NCI-H2227 (cell line): ENCODE measurements around the gene IP6K3.

Experiments used
- DNase-seq: peaks from one replicate; lab custom pipeline; 2025; ENCODE audit not compliant: unreplicated experiment; lab: John Stamatoyannopoulos, UW

The IP6K3 gene

DNA sequence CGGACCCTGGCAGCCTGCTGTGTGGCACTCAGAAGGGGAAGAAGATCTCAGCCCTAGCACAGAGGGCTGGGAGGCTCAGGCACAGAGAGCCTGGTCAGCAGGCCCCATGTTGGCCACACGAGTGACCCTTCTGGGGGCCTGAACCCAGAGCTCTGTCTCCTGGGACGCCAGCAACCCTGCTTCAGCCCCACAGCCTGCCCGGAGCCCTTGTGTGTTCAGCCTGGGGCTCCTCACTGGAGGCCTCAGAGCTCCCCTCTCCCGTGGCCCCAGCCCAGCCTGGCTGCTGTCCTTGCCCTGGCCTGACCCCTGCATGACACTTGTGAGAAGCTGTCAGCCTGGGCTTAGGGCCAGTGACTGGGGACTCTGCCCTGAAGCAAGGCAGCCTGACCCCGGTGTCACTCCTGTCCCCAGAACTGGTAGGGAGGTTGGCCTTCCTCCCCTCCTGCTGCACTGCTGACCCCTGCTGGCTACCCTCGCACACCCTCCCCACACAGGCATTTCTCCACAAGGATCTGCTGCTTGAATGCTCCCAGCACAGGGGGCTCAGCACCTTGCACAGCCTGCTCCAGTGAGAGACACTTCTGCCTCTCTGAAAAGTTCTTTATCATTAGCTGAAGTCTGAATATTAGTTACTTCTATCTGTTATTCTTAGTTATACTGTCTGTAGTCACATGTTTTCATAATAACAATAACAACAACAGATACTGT is 15.4 kb upstream of the IP6K3 start:
- DNase-seq = no peak

DNA sequence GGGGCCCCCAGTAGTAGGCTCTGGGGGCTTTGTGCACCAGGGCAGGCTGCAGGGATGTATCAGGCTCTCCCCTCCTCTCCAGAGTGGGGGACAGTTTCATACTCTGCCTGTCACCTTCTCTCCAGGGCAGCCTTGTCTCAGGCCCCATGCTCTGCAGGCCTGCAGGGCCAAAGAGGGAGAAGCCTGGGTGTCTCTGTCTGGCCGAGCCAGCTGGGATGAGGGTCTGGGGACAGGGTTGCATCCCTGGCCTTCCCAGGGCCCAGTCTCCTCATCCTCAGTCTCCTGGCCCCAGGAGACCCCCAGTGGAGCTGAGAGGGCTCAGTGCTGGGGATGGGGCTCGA is 14.8 kb upstream of the IP6K3 start:
- DNase-seq = no peak

DNA sequence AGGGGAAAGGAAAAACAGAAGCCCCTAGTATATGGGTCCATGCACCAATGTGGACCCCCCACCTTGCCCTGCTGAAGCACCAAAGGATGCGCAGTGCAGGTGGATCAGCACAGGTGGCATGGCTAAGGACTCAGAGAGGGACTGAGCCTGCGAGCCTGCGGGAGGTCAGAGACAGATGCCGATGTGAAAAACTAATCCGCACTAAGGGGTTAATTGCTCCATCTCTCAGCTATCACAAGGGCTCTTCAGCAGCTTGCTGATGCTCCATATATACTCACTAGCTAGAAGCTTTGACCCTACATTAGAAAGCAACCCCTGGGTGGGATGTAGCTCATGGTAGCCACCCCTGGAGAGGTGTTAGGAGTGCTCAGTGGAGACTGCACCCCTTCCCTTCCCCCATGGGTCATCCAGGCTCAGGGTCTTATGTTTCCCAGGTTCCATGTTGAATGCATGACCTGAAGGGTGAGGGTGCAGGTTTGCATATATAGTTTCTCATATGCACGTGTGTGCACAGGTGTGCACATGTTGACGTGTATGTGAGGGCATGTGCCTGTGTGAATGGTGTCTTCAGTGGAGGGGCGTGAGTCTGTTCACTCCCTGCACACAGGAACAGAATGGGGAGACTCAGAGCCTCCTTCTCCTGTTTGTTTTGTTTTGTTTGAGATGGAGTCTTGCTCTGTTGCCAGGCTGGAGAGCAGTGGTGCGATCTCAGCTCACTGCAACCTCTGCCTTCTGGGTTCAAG is 13.4 kb upstream of the IP6K3 start:
- peak; percentile 20 for DNase-seq

DNA sequence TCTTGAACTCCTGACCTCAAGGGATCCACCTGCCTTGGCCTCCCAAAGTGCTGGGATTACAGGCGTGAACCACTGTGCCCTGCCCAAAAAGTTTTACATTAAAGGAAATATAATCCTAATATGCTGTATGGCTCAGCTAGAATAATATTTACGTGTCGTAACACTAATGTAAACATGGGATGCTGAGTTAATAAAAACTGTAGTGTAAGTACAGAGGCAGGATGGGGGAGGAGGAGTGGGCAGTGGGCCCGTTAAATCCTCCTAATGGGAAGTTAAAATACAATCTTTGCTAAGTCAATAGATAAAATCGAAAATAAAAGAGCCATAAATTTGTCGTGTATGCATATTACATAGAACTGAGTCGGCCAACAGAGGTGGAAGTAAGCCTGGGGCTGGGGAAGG is 12.1 kb upstream of the IP6K3 start:
- DNase-seq = no peak

DNA sequence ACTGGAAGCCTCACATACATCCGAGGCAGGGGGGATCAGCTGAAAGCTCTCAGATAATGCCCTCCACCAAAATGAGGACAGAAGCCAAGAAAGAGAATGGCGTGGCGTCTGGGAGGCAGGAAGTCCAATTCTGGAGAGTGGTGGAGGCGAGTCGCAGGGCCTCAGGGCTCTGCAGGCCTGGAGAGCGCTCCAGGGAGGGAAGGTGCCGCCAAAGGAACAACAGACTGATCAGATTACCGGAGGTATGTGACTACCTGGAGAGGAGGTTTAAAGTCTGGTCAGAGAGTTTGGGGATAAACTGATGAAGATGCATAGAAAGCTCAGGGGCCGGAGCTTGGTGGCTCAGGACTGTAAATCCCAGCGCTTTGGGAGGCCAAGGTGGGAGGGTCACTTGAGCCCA is 11.2 kb upstream of the IP6K3 start:
- DNase-seq = no peak

DNA sequence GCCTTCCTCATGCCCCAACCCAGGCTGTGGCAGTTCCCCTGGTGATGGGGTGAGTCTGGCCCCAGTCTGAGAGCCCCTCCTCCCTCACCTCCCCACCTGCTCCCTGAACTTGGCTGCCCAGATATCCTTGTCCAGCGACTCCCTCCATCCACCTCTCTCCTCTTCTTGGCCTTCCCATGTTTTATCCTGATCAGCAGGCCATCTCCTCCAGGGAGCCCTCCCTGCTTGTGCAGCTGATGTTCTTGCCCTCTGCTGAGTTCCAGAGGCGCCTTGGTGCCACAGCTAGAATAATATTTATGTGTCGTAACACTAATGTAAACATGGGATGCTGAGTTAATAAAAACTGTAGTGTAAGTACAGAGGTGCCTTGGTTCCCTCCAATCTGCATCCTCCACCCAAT is 10.4 kb upstream of the IP6K3 start:
- no peak for DNase-seq

DNA sequence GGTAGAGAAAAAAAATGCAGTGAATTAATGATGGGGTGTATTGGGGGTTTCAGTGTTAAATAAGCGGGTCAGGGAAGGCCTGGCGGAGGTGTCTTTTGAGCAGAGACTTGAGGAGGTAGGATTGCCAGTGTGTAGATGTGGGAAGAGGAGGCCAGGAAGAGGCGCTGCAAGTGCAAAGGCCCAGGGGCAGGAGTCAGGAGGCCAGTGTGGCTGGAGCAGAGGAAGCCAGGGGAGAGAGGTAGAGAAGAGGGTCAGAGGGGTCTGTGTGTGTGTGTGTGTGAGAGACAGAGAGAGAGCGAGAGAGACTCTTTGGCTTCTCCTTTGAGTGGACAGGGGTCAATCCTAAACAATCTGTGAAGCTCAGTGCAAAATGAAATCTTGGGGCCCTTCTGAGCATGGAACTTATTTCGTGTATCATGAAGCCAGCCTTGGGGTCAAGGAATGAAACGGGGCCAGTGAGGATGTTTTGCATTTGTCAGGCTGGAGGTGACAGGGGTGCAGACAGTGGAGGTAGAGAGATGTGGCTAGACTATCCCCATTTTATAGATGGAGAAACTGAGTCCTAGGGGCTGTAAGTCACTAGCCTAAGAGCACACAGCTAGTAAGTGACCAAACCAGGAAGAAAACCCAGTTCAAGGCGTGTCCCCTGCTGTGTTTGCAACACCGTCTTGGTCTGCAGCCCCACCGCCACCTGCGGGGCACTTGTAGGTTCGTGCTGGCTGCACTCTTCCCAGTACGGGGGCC is 9.7 kb upstream of the IP6K3 start:
- no peak for DNase-seq

DNA sequence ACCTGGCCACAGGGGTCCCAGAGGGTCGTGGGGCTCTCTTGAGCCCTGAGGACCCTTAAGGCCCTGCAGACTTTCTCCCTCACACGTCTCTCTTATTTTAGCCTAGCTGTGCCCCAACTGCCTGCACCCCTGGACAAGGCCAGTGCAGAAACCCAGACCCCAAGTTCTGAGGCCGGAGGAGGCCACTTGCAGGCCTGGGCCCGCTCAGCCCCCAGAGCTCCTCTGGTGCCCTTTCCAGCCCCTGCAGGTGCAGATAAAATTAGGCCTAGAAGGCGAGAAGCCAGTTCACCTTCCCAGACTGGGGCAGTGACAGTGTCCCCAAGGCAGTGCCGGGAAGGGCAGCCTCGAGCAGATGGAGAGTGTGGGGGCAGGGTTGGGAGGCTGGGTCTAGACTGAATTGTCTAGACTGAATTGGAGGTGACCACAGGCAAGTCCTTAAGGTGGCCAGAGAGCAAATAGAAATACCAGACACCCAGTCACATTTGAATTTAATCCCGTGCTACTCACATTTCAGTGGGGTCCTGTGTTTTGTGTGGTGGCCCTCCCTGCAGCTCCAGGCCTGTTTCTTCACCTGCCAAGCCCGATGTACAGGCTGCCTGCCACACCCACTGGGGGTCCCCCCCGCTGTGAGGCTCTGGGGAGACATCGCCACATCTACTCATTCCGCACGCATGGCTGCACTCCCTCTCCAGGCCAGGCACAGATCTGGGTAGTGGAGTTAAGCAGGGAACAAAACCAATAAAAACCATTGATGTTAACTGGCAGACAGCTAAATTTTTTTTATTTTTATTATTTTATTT is 8.6 kb upstream of the IP6K3 start:
- peak; percentile 34 for DNase-seq

DNA sequence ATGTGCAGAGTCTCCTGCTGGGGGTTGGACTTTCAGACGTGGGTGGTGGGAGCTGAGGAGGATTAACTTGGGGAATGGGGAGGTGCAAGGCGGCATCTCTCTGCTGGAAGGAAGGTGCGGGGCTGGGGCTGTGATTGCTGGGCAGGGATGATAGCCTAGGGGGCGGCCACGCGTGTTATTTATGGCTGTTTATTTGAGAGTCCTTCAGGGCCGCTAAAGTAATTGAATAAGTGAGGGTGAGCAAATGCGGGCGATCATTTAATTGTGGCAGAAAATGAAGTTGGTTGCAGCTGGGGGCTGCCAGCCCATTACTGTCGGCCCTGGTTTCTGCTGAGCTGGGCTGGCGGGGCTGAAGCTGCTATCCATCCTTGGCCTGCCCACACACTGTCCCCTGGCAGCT is 7.5 kb upstream of the IP6K3 start:
- DNase-seq = peak; percentile 54

DNA sequence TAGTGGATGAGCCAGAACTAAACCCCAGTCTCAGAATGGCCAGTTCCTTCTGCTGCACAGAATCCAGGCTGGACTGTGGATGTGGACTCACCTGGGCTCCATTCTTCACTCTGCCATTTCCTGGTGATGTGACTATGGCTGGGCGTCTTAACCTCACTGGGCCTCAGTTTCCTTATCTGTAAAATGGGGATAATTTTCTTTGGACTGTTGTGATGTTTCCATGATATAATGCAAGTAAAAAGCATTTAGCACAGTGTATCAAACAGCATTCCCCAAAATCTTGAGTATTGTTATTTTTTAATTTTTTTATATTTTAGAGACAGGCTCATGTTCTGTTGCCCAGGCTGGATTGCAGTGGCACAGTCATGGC is 5.9 kb upstream of the IP6K3 start:
- DNase-seq = no peak

DNA sequence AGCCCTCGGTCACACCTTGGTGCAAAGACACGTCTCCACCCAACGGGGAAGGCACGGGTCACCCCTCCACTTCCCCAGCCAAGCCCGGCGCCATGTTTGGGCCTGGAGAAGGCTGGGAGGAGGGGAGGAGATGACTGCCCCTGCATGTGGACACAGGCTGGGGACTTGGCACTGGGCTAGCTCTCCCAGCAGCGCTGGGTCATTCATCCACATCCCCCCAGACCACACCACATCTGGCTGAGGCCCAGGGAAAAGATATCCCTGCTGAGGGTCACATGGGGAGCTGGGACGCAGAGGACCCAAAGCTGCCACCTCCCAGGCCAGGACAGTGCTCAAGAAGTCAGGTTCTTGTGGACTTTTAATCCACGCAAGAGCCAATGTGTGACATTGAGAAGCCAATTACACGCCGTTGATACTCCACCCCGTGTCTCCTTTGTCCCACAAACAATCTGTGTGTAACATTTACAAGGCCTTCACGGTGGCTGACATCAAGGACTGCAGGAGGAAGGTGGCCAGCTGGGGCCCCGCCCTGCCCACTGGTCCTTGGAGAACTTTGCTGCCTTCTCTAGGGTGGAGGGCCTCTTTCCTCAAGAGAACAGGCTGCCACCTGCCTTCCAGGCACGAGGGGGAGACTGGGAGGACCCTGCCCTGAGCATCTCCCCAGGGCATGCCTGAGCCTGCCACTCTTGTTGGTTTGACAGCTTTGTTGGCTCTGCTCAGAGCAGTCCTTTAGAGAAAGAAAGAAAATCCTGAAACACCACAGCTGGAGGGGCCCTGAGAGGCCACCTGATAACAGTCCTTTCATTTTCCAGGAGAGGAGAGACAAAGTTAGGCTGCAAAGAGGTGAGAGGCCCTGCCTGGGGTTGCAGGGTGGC is 5.3 kb upstream of the IP6K3 start:
- peak; percentile 54 for DNase-seq

DNA sequence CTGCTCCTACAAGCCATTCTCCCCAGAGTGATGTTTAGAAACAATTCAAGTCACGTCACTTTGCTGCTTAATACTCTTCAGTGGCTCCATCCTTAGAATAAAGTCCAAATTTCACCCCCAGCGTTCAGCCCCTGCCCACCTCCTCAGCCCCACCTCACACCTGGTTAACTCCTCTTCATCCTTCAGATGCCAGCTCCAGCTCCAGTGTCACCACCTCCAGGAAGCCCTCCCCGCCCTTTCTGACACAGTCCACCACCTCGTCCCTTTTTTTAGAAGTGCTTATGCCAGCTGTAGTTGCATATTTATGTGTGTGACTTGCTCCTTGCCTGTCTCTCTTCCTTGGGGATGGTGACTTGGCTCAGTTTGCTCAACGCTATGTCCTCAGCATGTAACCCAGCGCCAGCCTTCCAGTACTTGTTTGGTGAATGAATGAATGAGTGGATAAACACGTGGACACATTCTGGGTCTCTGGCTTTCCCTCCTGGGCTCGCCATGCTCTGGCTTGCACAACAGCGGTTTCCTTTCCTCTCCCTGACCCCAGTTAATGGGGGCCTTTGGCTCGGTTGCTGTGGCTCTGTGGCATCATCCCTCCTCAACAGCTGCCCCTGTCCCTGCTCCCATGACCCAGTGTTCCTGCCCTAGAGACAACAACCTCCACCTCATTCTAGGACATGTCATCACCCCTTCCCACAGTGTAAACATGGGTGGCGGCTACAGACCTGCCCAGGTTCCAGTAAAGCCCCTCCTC is 3.7 kb upstream of the IP6K3 start:
- no peak for DNase-seq

DNA sequence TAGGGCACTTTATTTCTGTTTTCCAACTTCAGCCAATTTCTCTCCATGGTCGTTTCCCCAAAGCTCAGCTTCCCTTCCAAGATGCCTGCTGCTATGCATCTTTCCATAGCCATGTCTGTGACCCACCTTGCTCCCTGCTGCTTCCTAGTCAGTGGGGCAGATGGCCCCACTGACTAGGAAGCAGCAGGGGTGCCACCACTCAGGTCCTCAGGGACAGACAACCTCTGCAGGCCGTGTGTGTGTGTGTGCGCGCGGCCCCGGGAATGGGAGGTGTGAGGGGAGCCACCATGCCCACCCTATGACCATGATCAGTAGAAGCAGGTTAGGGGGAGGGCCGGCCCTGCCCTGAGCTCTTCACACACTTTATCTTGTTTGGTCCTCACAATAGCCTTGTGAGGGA is 2.7 kb upstream of the IP6K3 start:
- DNase-seq = no peak

DNA sequence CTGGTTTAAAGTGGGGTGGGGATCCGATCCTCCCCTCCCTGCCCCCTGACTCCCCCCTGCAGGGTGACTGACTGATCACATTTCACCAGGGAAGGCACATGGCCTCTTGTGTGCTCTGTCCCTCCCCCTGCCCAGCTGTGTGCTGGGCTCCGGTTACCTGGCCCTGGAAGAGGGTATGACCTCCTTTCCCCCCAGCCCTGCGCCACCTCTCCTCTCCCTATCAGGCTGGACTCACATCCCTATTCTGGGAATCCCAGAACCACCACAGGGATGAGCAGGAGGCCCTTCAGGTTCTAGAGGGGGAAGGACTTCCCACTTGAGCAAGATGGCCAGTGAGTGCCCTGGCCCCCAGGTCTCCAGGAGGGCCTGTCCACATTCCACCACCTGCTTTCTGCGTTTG is 2.1 kb upstream of the IP6K3 start:
- no peak for DNase-seq

DNA sequence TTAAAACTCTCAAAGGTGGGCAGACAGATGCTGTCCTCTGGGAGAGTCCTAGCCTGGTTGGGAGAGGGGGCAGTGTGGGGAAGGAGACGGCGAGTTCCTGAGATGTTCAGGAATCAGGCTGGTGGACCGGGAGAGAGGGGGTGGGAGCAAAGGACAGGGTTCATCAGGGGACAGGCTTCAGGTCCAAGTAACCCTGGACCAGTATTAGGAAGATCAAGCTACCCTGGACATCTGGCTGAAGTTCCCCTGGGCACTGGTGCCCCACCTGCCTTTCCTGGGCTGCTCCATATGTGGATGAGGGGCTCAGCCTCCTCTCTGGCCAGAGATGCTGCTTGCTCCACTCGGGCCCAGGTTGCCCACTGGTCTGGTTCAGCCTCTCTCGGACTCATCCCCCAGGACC is 1.1 kb upstream of the IP6K3 start:
- DNase-seq = no peak

DNA sequence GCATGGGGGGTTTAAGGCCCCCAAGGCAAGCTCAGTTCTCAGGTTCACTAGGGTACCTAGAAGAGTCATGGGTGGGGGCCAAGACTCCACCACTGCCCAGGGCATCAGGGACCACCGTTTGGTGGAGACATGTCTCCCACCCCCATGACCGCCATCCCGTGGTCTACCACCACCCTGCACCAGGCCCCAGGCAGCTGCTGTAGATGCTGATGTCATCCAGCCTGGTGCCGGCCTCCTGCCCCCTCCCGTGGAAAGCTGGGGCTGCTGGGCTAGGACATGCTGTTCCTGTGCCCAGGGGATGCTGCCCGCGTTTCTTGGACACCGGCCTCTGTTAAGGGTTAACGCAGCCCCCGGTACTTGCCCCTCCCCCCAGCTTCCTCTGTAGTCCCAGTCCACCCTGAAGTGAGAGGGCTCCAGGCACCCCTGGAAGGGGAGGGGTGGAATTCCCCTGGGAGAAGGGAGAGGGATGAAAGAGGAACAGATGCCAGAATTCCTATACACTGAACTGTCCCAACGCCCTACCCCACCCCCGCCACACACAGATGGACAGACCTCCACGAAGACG is 587 bp downstream of the IP6K3 start:
- DNase-seq = no peak

DNA sequence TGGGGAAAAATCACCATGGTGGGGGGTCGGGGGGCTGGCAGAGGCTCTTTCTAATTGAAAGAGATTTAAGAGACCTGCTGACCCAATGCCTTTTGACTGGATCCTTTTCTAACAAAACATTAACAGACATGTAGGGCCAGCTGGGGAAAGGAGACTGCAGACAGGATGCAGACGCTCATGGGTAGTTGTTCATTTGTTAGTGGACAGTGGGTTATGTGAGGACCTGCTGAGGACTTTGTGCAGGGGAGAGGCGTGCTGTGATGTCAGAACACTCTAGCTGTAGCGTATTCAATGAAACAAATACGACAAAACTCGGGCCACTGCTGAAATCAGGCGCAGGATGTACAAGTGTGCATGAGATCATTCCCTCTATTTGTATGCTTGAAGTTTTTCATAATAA is 1.2 kb downstream of the IP6K3 start:
- DNase-seq = no peak

DNA sequence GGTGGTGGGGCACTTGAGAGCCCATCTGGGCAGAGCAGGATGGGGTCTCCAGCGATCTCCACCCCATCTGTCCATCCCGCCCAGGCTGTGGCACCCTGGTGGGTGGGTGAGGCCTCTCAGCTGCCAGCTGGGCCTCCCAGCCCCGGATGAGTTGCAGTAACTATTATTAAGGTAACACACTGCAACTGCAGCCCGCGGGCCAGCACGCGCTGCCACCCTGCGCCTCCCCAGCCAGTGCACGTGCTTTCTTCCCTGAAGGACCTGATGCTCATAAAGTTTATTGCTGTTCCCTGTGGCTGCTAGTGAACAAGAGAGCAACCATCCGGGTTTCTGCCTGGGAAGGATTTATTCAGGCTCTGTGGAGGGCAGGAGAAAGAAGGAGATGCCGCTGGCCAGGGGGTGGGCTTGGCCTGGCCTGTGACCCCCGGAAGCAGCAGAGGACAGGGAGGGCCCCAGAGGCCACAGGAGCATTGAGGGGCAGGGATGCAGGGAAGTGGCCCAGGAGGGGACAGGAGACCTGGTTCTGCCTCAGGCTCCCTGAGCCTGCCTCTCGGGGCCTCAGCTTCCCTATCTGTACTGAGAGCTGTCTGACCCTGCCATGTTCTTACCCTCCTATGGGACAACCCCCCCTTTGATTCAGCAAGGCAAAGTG is 1.7 kb downstream of the IP6K3 start:
- DNase-seq = no peak
